ENCODE data around the gene HSD3B7.

The HSD3B7 gene

DNA sequence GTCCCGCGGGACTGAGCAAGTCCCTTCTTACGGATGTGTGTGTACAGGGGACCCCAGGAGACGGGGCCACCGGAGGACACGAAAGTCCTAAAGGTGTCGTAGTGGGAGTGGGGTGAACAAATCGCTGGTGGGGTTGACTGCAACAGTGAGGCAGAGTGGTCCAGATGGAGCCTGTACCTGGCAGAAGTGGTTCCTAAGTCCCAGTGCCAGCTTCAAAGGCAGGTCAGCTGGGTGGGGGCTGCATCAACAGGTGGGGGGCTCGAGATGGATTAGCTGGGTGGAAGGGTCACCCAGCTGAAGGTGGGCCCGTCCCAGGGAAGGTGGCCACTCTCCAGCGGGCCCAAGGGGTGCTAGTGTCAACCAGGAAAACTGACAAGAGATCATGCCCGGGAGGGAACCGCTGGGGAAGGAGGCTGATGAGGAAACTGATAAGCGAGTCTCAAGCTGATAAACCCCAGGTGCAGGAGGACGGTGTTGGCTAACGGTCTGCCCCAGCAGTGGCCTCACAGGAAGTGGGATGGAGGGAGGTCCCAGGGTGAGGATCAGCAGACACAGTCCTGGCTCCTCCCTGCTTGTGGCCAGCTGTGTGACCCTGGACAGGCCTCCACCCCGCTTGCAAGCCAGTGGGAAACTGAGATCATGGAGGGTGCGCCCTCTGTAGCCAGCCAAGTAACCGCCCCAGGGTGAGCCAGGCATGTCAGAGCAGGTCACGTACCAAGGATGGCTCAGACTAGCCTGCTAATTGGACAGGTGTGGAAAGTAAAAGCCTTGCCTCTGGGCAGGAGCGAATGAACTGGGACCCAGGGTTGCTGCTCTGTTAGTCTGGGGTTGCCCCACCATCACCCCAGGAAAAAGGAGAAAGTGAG, 35.1 kb upstream of the HSD3B7 start:
- H3K27me3 ChIP-seq (ENCODE audit: insufficient read depth, low read length, poor library complexity) = no peaks in the 10 kb centered on the region
- no peaks in the 10 kb centered on the region for H3K9me3 ChIP-seq (ENCODE audit: insufficient read depth, low read length, severe bottlenecking)
- H3K4me2 ChIP-seq (ENCODE audit: insufficient read depth, low read length) = no peak overlapping the region
- H3K27ac ChIP-seq (ENCODE audit: low read length) = peak overlapping the region; percentile 70
- ATAC-seq (ENCODE audit: insufficient read depth, low read depth) = peak; percentile 71
- no peaks in the 10 kb centered on the region for H3K79me2 ChIP-seq (ENCODE audit: insufficient read depth, low read length)
- TF ChIP-seq EZH2 (IDR thresholded peaks at IDR 0.05; ENCODE audit: borderline replicate concordance, low read depth, low read length, severe bottlenecking) (no peak), CTCF (IDR thresholded peaks at IDR 0.05; ENCODE audit: borderline replicate concordance, extremely low read depth, low read length, poor library complexity, severe bottlenecking) (no peak)
- no peak overlapping the region for H2AFZ ChIP-seq (ENCODE audit: low read depth, low read length)
- H4K20me1 ChIP-seq (ENCODE audit: insufficient read depth, low read length) = no peaks in the 10 kb centered on the region
- H3K4me3 ChIP-seq (ENCODE audit: low read depth in 1 of 2, low read length in 2 of 2) = no peak overlapping the region
- peaks cover 29% of the 10 kb centered on the region for H3K36me3 ChIP-seq (ENCODE audit: insufficient read depth, low read length)
- no peak overlapping the region for H3K9ac ChIP-seq (ENCODE audit: low read depth, low read length)
- peak; percentile 75 for DNase-seq
- peaks cover 18% of the 10 kb centered on the region for H3K4me1 ChIP-seq (ENCODE audit: insufficient read depth, low read length)

- Histone ChIP-seq H3K27ac (ENCODE audit: low read length) (peak overlapping the region; percentile 70), H3K9me3 (ENCODE audit: insufficient read depth, low read length, severe bottlenecking) (no peaks in the 10 kb centered on the region), H3K4me1 (ENCODE audit: insufficient read depth, low read length) (peaks cover 18% of the 10 kb centered on the region), H2AFZ (ENCODE audit: low read depth, low read length) (no peak overlapping the region), H3K4me3 (ENCODE audit: low read depth in 1 of 2, low read length in 2 of 2) (no peak overlapping the region), H3K9ac (ENCODE audit: low read depth, low read length) (no peak overlapping the region), H3K4me2 (ENCODE audit: insufficient read depth, low read length) (no peak overlapping the region), H3K79me2 (ENCODE audit: insufficient read depth, low read length) (no peaks in the 10 kb centered on the region), H3K27me3 (ENCODE audit: insufficient read depth, low read length, poor library complexity) (no peaks in the 10 kb centered on the region), H4K20me1 (ENCODE audit: insufficient read depth, low read length) (no peaks in the 10 kb centered on the region), H3K36me3 (ENCODE audit: insufficient read depth, low read length) (peaks cover 25% of the 10 kb centered on the region)
- ATAC-seq (ENCODE audit: insufficient read depth, low read depth) (no peak; the same call in 2 of the 3 replicates), DNase-seq (no peak)
- TF ChIP-seq EZH2 (IDR thresholded peaks at IDR 0.05; ENCODE audit: borderline replicate concordance, low read depth, low read length, severe bottlenecking) = no peak
- TF ChIP-seq CTCF (IDR thresholded peaks at IDR 0.05; ENCODE audit: borderline replicate concordance, extremely low read depth, low read length, poor library complexity, severe bottlenecking) = no peak
Observed at GRCh38 chr16:30950516-30951065, 34.4 kb upstream of the HSD3B7 start.

DNA sequence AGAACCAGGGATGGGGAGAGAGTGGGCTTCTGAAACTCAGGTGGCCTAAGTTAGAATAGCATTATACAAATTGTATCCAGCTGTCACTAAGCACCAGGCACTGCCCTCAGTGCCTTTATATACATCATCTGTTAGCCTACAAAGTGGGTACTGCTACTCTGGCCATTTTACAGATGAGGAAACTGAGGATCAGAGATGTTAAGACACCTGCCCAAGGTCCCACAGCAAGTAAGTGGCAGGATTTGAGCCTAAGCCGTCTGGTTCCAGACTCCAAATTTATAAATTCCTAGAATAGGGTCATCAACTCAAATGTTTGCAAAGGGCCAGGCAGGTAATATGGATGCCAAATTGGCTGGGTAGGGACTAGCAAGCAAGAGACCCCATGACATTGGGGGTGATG, 33.8 kb upstream of the HSD3B7 start:
- Histone ChIP-seq H3K9ac (ENCODE audit: low read depth, low read length) (no peak overlapping the region), H3K36me3 (ENCODE audit: insufficient read depth, low read length) (peaks cover 20% of the 10 kb centered on the region), H3K27ac (ENCODE audit: low read length) (no peak overlapping the region), H3K9me3 (ENCODE audit: insufficient read depth, low read length, severe bottlenecking) (no peaks in the 10 kb centered on the region), H3K4me1 (ENCODE audit: insufficient read depth, low read length) (peaks cover 20% of the 10 kb centered on the region), H3K4me2 (ENCODE audit: insufficient read depth, low read length) (no peak overlapping the region), H3K4me3 (ENCODE audit: low read depth in 1 of 2, low read length in 2 of 2) (no peak overlapping the region), H3K79me2 (ENCODE audit: insufficient read depth, low read length) (no peaks in the 10 kb centered on the region), H2AFZ (ENCODE audit: low read depth, low read length) (no peak overlapping the region), H3K27me3 (ENCODE audit: insufficient read depth, low read length, poor library complexity) (no peaks in the 10 kb centered on the region), H4K20me1 (ENCODE audit: insufficient read depth, low read length) (no peaks in the 10 kb centered on the region)
- ATAC-seq (ENCODE audit: insufficient read depth, low read depth) (no peak), DNase-seq (no peak)
- TF ChIP-seq EZH2 (IDR thresholded peaks at IDR 0.05; ENCODE audit: borderline replicate concordance, low read depth, low read length, severe bottlenecking) (no peak), CTCF (IDR thresholded peaks at IDR 0.05; ENCODE audit: borderline replicate concordance, extremely low read depth, low read length, poor library complexity, severe bottlenecking) (no peak)
